IMR-90 (cell line): ENCODE data around the gene GATA3. TPM values are rescaled to one million over a fixed set of nuclear protein-coding genes. Genes with fewer than 3 reads are reported as not detected.

Experiments
- ATAC-seq: fragments of 200-7000 bp; cut with Tn5 transposase; 2 replicates; pipeline ENCODE4 v1.9.1; 2020; ENCODE audit warnings: low read depth, mild to moderate bottlenecking, moderate library complexity
- BruUV-seq: library from RNA; stranded (reverse); fragments of 400-500 nt; replicated peaks from 2 replicates; lab custom pipeline; 2021; lab: Mats Ljungman, UMichigan
- CTCF ChIA-PET: fragments of 300-600 bp; formaldehyde crosslinking; extraction: SDS; loops from one replicate; lab custom pipeline; 2021; ENCODE audit warnings: antibody characterized with exemption; lab: Yijun Ruan, JAX
- POLR2A ChIA-PET: fragments of 300-600 bp; sonication (Branson Sonifier 250); formaldehyde crosslinking; loops from one replicate; lab custom pipeline; 2022; ENCODE audit warnings: antibody characterized with exemption; ENCODE audit not compliant: unreplicated experiment; lab: Charles Lee
- DNase-seq: peaks from one replicate; pipeline ENCODE4 v3.0.0; 2013
- H2AFZ ChIP-seq: replicated peaks from 2 replicates; pipeline ENCODE3; 2013; ENCODE audit warnings: low read length, mild to moderate bottlenecking; ENCODE audit not compliant: poor library complexity
- H2AK5ac ChIP-seq: 2 replicates; pipeline ENCODE4 v1.6.1; 2013; ENCODE audit warnings: low read depth, low read length, inconsistent platforms
- H2AK9ac ChIP-seq: replicated peaks from 2 replicates; pipeline ENCODE3; 2013; ENCODE audit warnings: mild to moderate bottlenecking, low read depth, low read length, moderate library complexity; ENCODE audit not compliant: poor library complexity
- H2BK120ac ChIP-seq: 2 replicates; pipeline ENCODE4 v1.6.1; 2013; ENCODE audit warnings: low read depth, low read length, inconsistent platforms
- H2BK15ac ChIP-seq: 3 replicates; pipeline ENCODE4 v1.6.1; 2013; ENCODE audit warnings: low read depth, low read length, inconsistent platforms
- H2BK20ac ChIP-seq: 2 replicates; pipeline ENCODE4 v1.6.1; 2013; ENCODE audit warnings: low read depth, mild to moderate bottlenecking, inconsistent platforms, low read length, moderate library complexity
- H2BK5ac ChIP-seq: 2 replicates; pipeline ENCODE4 v1.6.1; 2013; ENCODE audit warnings: mild to moderate bottlenecking, low read depth, low read length, inconsistent platforms; ENCODE audit not compliant: poor library complexity, severe bottlenecking
- H3K14ac ChIP-seq: replicated peaks from 2 replicates; pipeline ENCODE4 v1.6.1; 2013; ENCODE audit warnings: low read depth, low read length, inconsistent platforms
- H3K18ac ChIP-seq: 2 replicates; pipeline ENCODE4 v1.6.1; 2013; ENCODE audit warnings: low read depth, low read length, control low read depth
- H3K23ac ChIP-seq: 2 replicates; pipeline ENCODE4 v1.6.1; 2013; ENCODE audit warnings: low read depth, low read length, inconsistent platforms
- H3K27ac ChIP-seq: 2 replicates; pipeline ENCODE4 v1.5.1; 2013; ENCODE audit warnings: mild to moderate bottlenecking, control low read depth, low read length; ENCODE audit not compliant: insufficient read depth
- H3K27me3 ChIP-seq: 2 replicates; pipeline ENCODE4 v1.6.1; 2013; ENCODE audit warnings: low read length; ENCODE audit not compliant: control insufficient read depth, insufficient read depth
- H3K36me3 ChIP-seq: 2 replicates; pipeline ENCODE4 v1.6.1; 2013; ENCODE audit warnings: low read length, mixed read lengths; ENCODE audit not compliant: control insufficient read depth, insufficient read depth
- H3K4ac ChIP-seq: 2 replicates; pipeline ENCODE4 v1.6.1; 2013; ENCODE audit warnings: low read depth, low read length, inconsistent platforms
- H3K4me1 ChIP-seq: 2 replicates; pipeline ENCODE4 v1.6.1; 2013; ENCODE audit warnings: low read length, mixed read lengths; ENCODE audit not compliant: control insufficient read depth, insufficient read depth
- H3K4me2 ChIP-seq: 2 replicates; pipeline ENCODE4 v1.6.1; 2013; ENCODE audit warnings: low read depth, mild to moderate bottlenecking, control low read depth, low read length, moderate library complexity
- H3K4me3 ChIP-seq: 2 replicates; pipeline ENCODE4 v1.5.1; 2013; ENCODE audit warnings: low read depth, mild to moderate bottlenecking, control low read depth, low read length, moderate library complexity; ENCODE audit not compliant: insufficient read depth
- H3K56ac ChIP-seq: 2 replicates; pipeline ENCODE4 v1.6.1; 2013; ENCODE audit warnings: low read length, inconsistent platforms; ENCODE audit not compliant: insufficient read depth; ENCODE audit errors: extremely low read depth
- H3K79me1 ChIP-seq, 2 experiments: 2 replicates each; pipeline ENCODE4 v1.6.1; 2013; ENCODE audit warnings: low read length in 2 of 2, inconsistent platforms in 1 of 2, low read depth in 1 of 2
- H3K9ac ChIP-seq: 2 replicates; pipeline ENCODE4 v1.6.1; 2013; ENCODE audit warnings: low read depth, low read length, control low read depth
- H3K9me1 ChIP-seq: 2 replicates; pipeline ENCODE4 v1.6.1; 2013; ENCODE audit warnings: low read length, inconsistent platforms; ENCODE audit not compliant: insufficient read depth
- H3K9me3 ChIP-seq: 2 replicates; pipeline ENCODE4 v1.6.1; 2013; ENCODE audit warnings: low read length; ENCODE audit not compliant: control insufficient read depth, insufficient read depth
- H4K20me1 ChIP-seq: 2 replicates; pipeline ENCODE4 v1.6.1; 2013; ENCODE audit warnings: low read length, inconsistent platforms; ENCODE audit not compliant: insufficient read depth
- H4K5ac ChIP-seq: 2 replicates; pipeline ENCODE4 v1.6.1; 2013; ENCODE audit warnings: mild to moderate bottlenecking, low read depth, low read length, control low read depth
- H4K8ac ChIP-seq, 2 experiments: 2 replicates each; pipeline ENCODE4 v1.6.1; 2013; ENCODE audit warnings: low read depth in 2 of 2, low read length in 2 of 2, control low read depth in 1 of 2, inconsistent platforms in 1 of 2
- H4K91ac ChIP-seq: 2 replicates; pipeline ENCODE4 v1.6.1; 2013; ENCODE audit warnings: low read depth, low read length, inconsistent platforms; ENCODE audit not compliant: insufficient read depth
- BHLHE40 ChIP-seq: fragments of 150-350 bp; IDR thresholded peaks from 2 replicates; pipeline ENCODE4 v1.6.1; 2016; ENCODE audit warnings: mild to moderate bottlenecking, low read depth, low read length
- CHD1 ChIP-seq: IDR thresholded peaks from 2 replicates; pipeline ENCODE4 v1.6.1; 2012; ENCODE audit warnings: low read depth, low read length, improper control_type of control experiment
- FOS ChIP-seq: fragments of 150-350 bp; IDR thresholded peaks from 2 replicates; pipeline ENCODE4 v1.6.1; 2016; ENCODE audit warnings: low read depth, low read length
- MAFK ChIP-seq: IDR thresholded peaks from 2 replicates; pipeline ENCODE4 v1.6.1; 2012; ENCODE audit warnings: low read depth, low read length, improper control_type of control experiment
- NFE2L2 ChIP-seq: fragments of 150-350 bp; IDR thresholded peaks from 2 replicates; pipeline ENCODE4 v1.6.1; 2016; ENCODE audit warnings: low read depth, mild to moderate bottlenecking, low read length
- RAD21 ChIP-seq: IDR thresholded peaks from 2 replicates; pipeline ENCODE4 v1.6.1; 2012; ENCODE audit warnings: low read length, improper control_type of control experiment
- RCOR1 ChIP-seq: IDR thresholded peaks from 2 replicates; pipeline ENCODE4 v1.6.1; 2012; ENCODE audit warnings: mild to moderate bottlenecking, low read length, improper control_type of control experiment; ENCODE audit not compliant: insufficient replicate concordance
- RFX5 ChIP-seq: IDR thresholded peaks from 2 replicates; pipeline ENCODE4 v1.8.0; 2012; ENCODE audit warnings: low read depth, mild to moderate bottlenecking, low read length, moderate library complexity
- SMC3 ChIP-seq: fragments of 150-350 bp; IDR thresholded peaks from 2 replicates; pipeline ENCODE4 v1.6.1; 2016; ENCODE audit warnings: low read depth, mild to moderate bottlenecking, antibody characterized with exemption, low read length, moderate library complexity
- WGBS, 2 experiments: methylation state at CpG; one replicate each; pipeline versions ENCODE4 v1.1.5 to v1.1.7; 2013; ENCODE audit warnings: missing lambda C conversion rate in 2 of 2; ENCODE audit not compliant: insufficient read length in 1 of 2; ENCODE audit errors: extremely low coverage in 2 of 2; 5-methylcytosine and 5-hydroxymethylcytosine counted together
- dilution Hi-C: fragments of 300-500 bp; cut with HindIII; formaldehyde crosslinking; loops from one replicate; pipeline ENCODE4 v1.14.3; 2018; ENCODE audit warnings: low sequenced_read_pairs; ENCODE audit not compliant: unreplicated experiment
- in situ Hi-C: fragments of 300-500 bp; cut with MboI; formaldehyde crosslinking; loops from 3 replicates; pipeline ENCODE4 v1.14.3; 2019; ENCODE audit warnings: low sequenced_read_pairs, inconsistent platforms, mixed read lengths
- intact Hi-C: fragments of 100-400 bp; cut with micrococcal nuclease; formaldehyde crosslinking; loops from 2 replicates; pipeline ENCODE4 v1.10.0; 2022
- polyA plus RNA-seq, 3 experiments: library from polyadenylated mRNA; depleted of rRNA; stranded (reverse); fragments of >200 nt; gene quantifications; 2 replicates each; pipeline ENCODE4 v1.2.3, GENCODE V29; 2012; ENCODE audit warnings: low replicate concordance in 1 of 3
- total RNA-seq: library from RNA; depleted of rRNA; stranded (reverse); fragments of >200 nt; gene quantifications from 2 replicates; pipeline ENCODE4 v1.2.3, GENCODE V29; 2012
- TF ChIP-seq, protein P1 (sequence below): conservative IDR thresholded peaks from 2 replicates; pipeline ENCODE4 v1.5.1; 2012; ENCODE audit warnings: mild to moderate bottlenecking, low read depth, low read length, improper control_type of control experiment
- TF ChIP-seq, protein P2 (sequence below): fragments of 150-350 bp; IDR thresholded peaks from 2 replicates; pipeline ENCODE4 v1.6.1; 2017; ENCODE audit warnings: mild to moderate bottlenecking, antibody characterized with exemption, low read length, low read depth

The GATA3 gene
- total and polyA plus RNA-seq, 2 of the 4 experiments (the other 2 are of a cell fraction), result 0.21 TPM; not detected in 1

DNA sequence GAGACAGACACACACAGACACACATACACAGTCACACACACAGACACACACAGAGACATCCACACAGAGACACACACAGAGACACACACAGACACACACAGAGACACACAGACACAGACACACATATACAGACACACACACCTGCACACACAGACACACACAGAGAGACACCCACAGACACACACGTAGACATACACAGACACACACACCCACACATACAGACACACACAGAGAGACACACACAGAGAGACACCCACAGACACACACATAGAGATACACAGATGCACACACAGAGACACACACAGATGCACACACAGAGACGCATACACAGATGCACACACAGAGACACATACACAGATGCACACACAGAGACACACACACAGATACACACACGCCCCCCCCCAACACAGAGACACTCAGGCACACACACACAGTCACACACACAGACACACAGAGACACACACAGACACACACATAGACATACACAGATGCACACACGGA lies 58.5 kb downstream of the GATA3 start:
- Histone ChIP-seq H3K14ac (no peak overlapping the region), H3K9me1 (no peaks in the 10 kb centered on the region), H3K56ac (no peak overlapping the region), H3K4ac (no peak overlapping the region), H3K18ac (no peak overlapping the region), H2BK120ac (no peak overlapping the region), H3K9me3 (no peaks in the 10 kb centered on the region; the same call in none of the 2 replicates), H4K8ac (no peak overlapping the region), H3K9ac (no peak overlapping the region), H2BK15ac (no peak overlapping the region), H2AK5ac (no peak overlapping the region), H3K79me1 (no peaks in the 10 kb centered on the region), H2AFZ (no peak overlapping the region), H3K27me3 (no peaks in the 10 kb centered on the region), H2BK20ac (no peak overlapping the region), H3K4me1 (no peaks in the 10 kb centered on the region), H2BK5ac (peak overlapping the region; percentile 39), H3K36me3 (no peaks in the 10 kb centered on the region), H3K23ac (no peak overlapping the region), H3K4me3 (no peak overlapping the region), H2AK9ac (no peak overlapping the region), H4K5ac (no peak overlapping the region), H3K27ac (no peak overlapping the region), H4K20me1 (no peaks in the 10 kb centered on the region), H4K91ac (no peak overlapping the region), H3K4me2 (no peak overlapping the region)
- dilution Hi-C loops (no loop called here), intact Hi-C loops (no loop called here), in situ Hi-C loops (no loop called here)
- DNase-seq (no peak), ATAC-seq (no peak)
- WGBS, 2 experiments, result 100% methylated on average over 1 of the region's 4 CpGs; no CpG with 5 or more reads in 1 of the 2 experiments
- ChIA-PET POLR2A (no interaction called here), CTCF (no interaction called here)
- no TSS peak for BruUV-seq
- no peak for TF ChIP-seq BHLHE40
- no peak for TF ChIP-seq RCOR1
- no peak for TF ChIP-seq MAFK
- TF ChIP-seq RFX5, result no peak
- TF ChIP-seq, protein P1, sequence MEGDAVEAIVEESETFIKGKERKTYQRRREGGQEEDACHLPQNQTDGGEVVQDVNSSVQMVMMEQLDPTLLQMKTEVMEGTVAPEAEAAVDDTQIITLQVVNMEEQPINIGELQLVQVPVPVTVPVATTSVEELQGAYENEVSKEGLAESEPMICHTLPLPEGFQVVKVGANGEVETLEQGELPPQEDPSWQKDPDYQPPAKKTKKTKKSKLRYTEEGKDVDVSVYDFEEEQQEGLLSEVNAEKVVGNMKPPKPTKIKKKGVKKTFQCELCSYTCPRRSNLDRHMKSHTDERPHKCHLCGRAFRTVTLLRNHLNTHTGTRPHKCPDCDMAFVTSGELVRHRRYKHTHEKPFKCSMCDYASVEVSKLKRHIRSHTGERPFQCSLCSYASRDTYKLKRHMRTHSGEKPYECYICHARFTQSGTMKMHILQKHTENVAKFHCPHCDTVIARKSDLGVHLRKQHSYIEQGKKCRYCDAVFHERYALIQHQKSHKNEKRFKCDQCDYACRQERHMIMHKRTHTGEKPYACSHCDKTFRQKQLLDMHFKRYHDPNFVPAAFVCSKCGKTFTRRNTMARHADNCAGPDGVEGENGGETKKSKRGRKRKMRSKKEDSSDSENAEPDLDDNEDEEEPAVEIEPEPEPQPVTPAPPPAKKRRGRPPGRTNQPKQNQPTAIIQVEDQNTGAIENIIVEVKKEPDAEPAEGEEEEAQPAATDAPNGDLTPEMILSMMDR, result no peak
- TF ChIP-seq NFE2L2, result no peak
- TF ChIP-seq SMC3, result no peak
- TF ChIP-seq CHD1, result no peak
- no peak for TF ChIP-seq FOS
- no peak for TF ChIP-seq RAD21
- TF ChIP-seq, protein P2, sequence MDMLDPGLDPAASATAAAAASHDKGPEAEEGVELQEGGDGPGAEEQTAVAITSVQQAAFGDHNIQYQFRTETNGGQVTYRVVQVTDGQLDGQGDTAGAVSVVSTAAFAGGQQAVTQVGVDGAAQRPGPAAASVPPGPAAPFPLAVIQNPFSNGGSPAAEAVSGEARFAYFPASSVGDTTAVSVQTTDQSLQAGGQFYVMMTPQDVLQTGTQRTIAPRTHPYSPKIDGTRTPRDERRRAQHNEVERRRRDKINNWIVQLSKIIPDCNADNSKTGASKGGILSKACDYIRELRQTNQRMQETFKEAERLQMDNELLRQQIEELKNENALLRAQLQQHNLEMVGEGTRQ, result no peak
